GM13976 (cell line): ENCODE data around the gene ABL2.

Source experiments
- DNase-seq: peaks from one replicate; pipeline ENCODE4 v3.0.0; 2012; ENCODE audit warnings: low spot score
- in situ Hi-C: fragments of 300-500 bp; cut with MboI; formaldehyde crosslinking; loops from one replicate; pipeline ENCODE4 v1.12.0; 2022; ENCODE audit warnings: low sequenced_read_pairs, mixed read lengths, inconsistent platforms; ENCODE audit not compliant: unreplicated experiment
- TF ChIP-seq, protein P1 (sequence below): IDR thresholded peaks from 2 replicates; pipeline ENCODE4 v1.5.1; 2012; ENCODE audit warnings: borderline replicate concordance, mild to moderate bottlenecking; ENCODE audit not compliant: insufficient read depth; ENCODE audit errors: extremely low read depth, missing control alignments, control extremely low read depth

ABL2 gene

GRCh38 chr1:179115181-179115580 lies 114.3 kb downstream of the ABL2 start:
- TF ChIP-seq, protein P1, sequence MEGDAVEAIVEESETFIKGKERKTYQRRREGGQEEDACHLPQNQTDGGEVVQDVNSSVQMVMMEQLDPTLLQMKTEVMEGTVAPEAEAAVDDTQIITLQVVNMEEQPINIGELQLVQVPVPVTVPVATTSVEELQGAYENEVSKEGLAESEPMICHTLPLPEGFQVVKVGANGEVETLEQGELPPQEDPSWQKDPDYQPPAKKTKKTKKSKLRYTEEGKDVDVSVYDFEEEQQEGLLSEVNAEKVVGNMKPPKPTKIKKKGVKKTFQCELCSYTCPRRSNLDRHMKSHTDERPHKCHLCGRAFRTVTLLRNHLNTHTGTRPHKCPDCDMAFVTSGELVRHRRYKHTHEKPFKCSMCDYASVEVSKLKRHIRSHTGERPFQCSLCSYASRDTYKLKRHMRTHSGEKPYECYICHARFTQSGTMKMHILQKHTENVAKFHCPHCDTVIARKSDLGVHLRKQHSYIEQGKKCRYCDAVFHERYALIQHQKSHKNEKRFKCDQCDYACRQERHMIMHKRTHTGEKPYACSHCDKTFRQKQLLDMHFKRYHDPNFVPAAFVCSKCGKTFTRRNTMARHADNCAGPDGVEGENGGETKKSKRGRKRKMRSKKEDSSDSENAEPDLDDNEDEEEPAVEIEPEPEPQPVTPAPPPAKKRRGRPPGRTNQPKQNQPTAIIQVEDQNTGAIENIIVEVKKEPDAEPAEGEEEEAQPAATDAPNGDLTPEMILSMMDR = no peak
- in situ Hi-C loops = no loop called here
- DNase-seq = no peak

DNA sequence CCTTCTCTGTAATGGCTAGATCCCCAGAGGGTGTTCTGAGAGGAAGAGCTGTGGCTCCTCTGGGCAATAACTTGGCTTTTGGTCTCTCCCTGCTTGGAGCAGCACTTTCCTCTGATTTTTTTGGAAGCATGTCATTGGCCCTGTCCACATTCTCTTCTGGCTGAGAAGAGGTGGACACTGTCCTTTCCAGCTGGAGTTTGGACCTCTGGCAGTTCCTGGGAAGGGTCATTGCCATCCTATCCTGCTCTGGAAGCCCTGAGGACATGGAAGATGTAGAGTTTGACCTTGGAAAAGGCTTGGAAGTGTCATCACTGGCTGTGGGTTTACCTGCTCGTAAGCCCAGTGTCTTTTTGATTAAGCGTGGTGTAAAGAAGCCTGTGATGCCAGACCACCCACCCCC lies 120.8 kb downstream of the ABL2 start:
- no peak for DNase-seq

GRCh38 chr1:179107706-179108629 lies 121.5 kb downstream of the ABL2 start:
- DNase-seq = no peak
- in situ Hi-C loops = loop anchor here (10.0 kb wide), 2 partner anchors 63 to 97 kb away; no protein-coding TSS in a partner anchor

More for the DNA sequence above, 120.8 kb downstream of the ABL2 start:
- TF ChIP-seq, protein P1 = no peak
- in situ Hi-C loops = loop anchor here (10.0 kb wide), 2 partner anchors 64 to 96 kb away; no protein-coding TSS in a partner anchor

GRCh38 chr1:179105393-179105792 lies 124.1 kb downstream of the ABL2 start:
- in situ Hi-C loops = loop anchor here (10.0 kb wide), 2 partner anchors 61 to 99 kb away; no protein-coding TSS in a partner anchor
- TF ChIP-seq, protein P1 = no peak
- DNase-seq = no peak

More at GRCh38 chr1:179107706-179108629, 121.5 kb downstream of the ABL2 start:
- TF ChIP-seq, protein P1 = no peak

GRCh38 chr1:179104611-179105250 lies 124.7 kb downstream of the ABL2 start:
- in situ Hi-C loops = loop anchor here (10.0 kb wide), 2 partner anchors 60 to 100 kb away; no protein-coding TSS in a partner anchor
- DNase-seq = no peak
- TF ChIP-seq, protein P1 = no peak

GRCh38 chr1:179103999-179104398 lies 125.5 kb downstream of the ABL2 start:
- TF ChIP-seq, protein P1 = no peak
- no peak for DNase-seq
- in situ Hi-C loops = loop anchor here (10.0 kb wide), 2 partner anchors 59 to 101 kb away; no protein-coding TSS in a partner anchor
